Upper lobe of right lung (tissue), 1 donor: ENCODE data around the gene CRYBG3. TPM values are rescaled to one million over a fixed set of nuclear protein-coding genes. Genes with fewer than 3 reads are reported as not detected.

ENCODE experiments used
- ATAC-seq: fragments of 200-7000 bp; cut with Tn5 transposase; one replicate; pipeline ENCODE4 v1.9.1; 2020; ENCODE audit warnings: mild to moderate bottlenecking, moderate library complexity
- DNase-seq: peaks from one replicate; pipeline ENCODE4 v3.0.0-alpha.2; 2020
- H3K27ac ChIP-seq: fragments of 200-600 bp; one replicate; pipeline ENCODE4 v1.8.0; 2022
- H3K27me3 ChIP-seq: fragments of 200-600 bp; one replicate; pipeline ENCODE4 v1.8.0; 2022; ENCODE audit warnings: mild to moderate bottlenecking
- H3K36me3 ChIP-seq: fragments of 200-600 bp; one replicate; pipeline ENCODE4 v1.8.0; 2022
- H3K4me1 ChIP-seq: fragments of 200-600 bp; one replicate; pipeline ENCODE4 v1.8.0; 2022
- H3K4me3 ChIP-seq: fragments of 200-600 bp; one replicate; pipeline ENCODE4 v1.8.0; 2022; ENCODE audit warnings: mild to moderate bottlenecking
- H3K9me3 ChIP-seq: fragments of 200-600 bp; one replicate; pipeline ENCODE4 v1.8.0; 2022
- intact Hi-C: fragments of 100-400 bp; cut with DNase I; formaldehyde crosslinking; loops from one replicate; pipeline ENCODE4 v1.11.0; 2022
- total RNA-seq: library from RNA; stranded (reverse); fragmentation: NEBNext Ultra II Directional; extraction: Animal tissue kit (Norgen Biotek cat#: 25700); gene quantifications from one replicate; pipeline ENCODE4 v1.2.1, GENCODE V29; 2021
- TF ChIP-seq, protein P1 (sequence below): fragments of 200-600 bp; IDR thresholded peaks from one replicate; pipeline ENCODE4 v1.8.0; 2022; ENCODE audit warnings: antibody characterized with exemption
- donor health status: DM: no; HTN: yes; CAD: no; lungs with severe emphysema.

The CRYBG3 gene
- total RNA-seq, 1 donor from 2014 or later: 25.5 TPM

DNA sequence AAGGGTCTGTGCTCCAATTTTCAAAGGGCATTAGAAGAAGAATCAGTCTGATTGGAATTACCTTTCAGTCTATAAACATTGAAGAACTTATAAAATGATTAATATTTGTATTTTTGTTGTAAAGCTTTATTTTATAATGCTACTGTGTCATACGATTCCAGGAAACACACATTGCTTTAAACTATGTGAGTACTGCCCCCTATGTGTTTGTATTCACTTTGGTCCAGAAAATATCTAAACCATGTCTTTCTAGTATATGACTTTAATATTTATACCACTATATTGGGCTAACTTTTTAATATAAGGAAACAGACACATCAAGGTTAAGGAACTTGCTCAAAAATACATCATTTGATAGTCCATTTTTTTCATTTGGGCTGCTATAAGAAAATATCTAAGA, 153.7 kb downstream of the CRYBG3 start:
- Histone ChIP-seq H3K4me1 (peaks cover 11% of the 10 kb centered on the region), H3K4me3 (no peak overlapping the region), H3K9me3 (no peaks in the 10 kb centered on the region), H3K27me3 (no peaks in the 10 kb centered on the region), H3K27ac (no peak overlapping the region), H3K36me3 (no peaks in the 10 kb centered on the region)
- intact Hi-C loops: no loop called here
- no peak for ATAC-seq
- DNase-seq: no peak
- TF ChIP-seq, protein P1, sequence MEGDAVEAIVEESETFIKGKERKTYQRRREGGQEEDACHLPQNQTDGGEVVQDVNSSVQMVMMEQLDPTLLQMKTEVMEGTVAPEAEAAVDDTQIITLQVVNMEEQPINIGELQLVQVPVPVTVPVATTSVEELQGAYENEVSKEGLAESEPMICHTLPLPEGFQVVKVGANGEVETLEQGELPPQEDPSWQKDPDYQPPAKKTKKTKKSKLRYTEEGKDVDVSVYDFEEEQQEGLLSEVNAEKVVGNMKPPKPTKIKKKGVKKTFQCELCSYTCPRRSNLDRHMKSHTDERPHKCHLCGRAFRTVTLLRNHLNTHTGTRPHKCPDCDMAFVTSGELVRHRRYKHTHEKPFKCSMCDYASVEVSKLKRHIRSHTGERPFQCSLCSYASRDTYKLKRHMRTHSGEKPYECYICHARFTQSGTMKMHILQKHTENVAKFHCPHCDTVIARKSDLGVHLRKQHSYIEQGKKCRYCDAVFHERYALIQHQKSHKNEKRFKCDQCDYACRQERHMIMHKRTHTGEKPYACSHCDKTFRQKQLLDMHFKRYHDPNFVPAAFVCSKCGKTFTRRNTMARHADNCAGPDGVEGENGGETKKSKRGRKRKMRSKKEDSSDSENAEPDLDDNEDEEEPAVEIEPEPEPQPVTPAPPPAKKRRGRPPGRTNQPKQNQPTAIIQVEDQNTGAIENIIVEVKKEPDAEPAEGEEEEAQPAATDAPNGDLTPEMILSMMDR: no peak

DNA sequence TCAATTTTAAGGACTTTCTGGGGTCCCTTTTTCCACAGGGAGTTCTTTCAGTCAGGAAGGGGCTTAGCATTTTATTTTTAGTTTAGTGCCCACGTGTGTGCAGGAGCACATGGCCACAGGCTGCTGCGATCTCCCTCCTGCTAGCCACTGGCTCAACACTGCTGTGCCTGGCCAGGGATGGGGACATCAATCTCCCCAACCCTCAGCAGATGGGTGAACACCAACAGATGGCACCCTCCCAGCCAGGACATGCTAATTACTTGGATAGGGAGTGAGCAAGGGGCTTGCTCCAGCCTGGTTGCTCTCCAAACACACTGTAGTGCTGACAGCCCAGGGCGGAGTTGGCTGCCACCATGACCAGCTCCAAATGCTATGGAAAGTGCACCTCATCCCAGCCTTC, 157.8 kb downstream of the CRYBG3 start:
- TF ChIP-seq, protein P1: no peak
- H3K9me3 ChIP-seq: no peaks in the 10 kb centered on the region
- H3K4me1 ChIP-seq: no peaks in the 10 kb centered on the region
- H3K4me3 ChIP-seq: no peak overlapping the region
- no peak for ATAC-seq
- no peaks in the 10 kb centered on the region for H3K27me3 ChIP-seq
- no peaks in the 10 kb centered on the region for H3K36me3 ChIP-seq
- no peak overlapping the region for H3K27ac ChIP-seq
- DNase-seq: no peak
- intact Hi-C loops: no loop called here

GRCh38 chr3:97981886-97982285, 160.1 kb downstream of the CRYBG3 start:
- no peaks in the 10 kb centered on the region for H3K27me3 ChIP-seq
- no peaks in the 10 kb centered on the region for H3K36me3 ChIP-seq
- H3K4me3 ChIP-seq: no peak overlapping the region
- ATAC-seq (no peak), DNase-seq (no peak)
- H3K9me3 ChIP-seq: no peaks in the 10 kb centered on the region
- no peaks in the 10 kb centered on the region for H3K4me1 ChIP-seq
- intact Hi-C loops: no loop called here
- H3K27ac ChIP-seq: no peak overlapping the region
- TF ChIP-seq, protein P1: no peak

- TF ChIP-seq, protein P1: no peak
- H3K9me3 ChIP-seq: no peaks in the 10 kb centered on the region
- no peaks in the 10 kb centered on the region for H3K27me3 ChIP-seq
- no peak for DNase-seq
- intact Hi-C loops: no loop called here
- H3K27ac ChIP-seq: no peak overlapping the region
- H3K4me3 ChIP-seq: no peak overlapping the region
- H3K4me1 ChIP-seq: no peaks in the 10 kb centered on the region
- ATAC-seq: no peak
- no peaks in the 10 kb centered on the region for H3K36me3 ChIP-seq
Observed at GRCh38 chr3:97983933-97984491, 162.2 kb downstream of the CRYBG3 start.

DNA sequence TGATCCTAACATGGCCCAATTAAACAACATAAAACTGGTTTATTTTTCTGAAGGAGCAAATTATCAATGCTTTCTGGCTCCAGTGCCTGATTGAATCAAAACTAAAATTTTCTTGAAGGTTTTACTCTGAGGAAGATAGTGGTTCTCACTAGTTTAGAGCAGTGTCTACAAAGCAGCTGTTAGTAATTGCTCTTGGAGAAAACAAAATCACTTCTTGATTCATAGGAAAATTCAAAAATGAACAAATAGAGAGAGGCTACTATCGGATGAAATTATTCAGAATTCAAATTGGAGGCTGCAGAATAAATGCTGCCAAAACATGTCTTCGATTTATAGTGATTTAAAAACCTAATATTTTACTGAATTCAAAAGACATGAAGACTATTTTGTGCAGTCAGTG, 165.5 kb downstream of the CRYBG3 start:
- no peaks in the 10 kb centered on the region for H3K9me3 ChIP-seq
- H3K27ac ChIP-seq: no peak overlapping the region
- ATAC-seq (no peak), DNase-seq (no peak)
- no peak overlapping the region for H3K4me3 ChIP-seq
- no peaks in the 10 kb centered on the region for H3K27me3 ChIP-seq
- no peaks in the 10 kb centered on the region for H3K36me3 ChIP-seq
- TF ChIP-seq, protein P1: no peak
- intact Hi-C loops: no loop called here
- no peaks in the 10 kb centered on the region for H3K4me1 ChIP-seq
